ENCODE data around the gene KRT74.

KRT74 gene

GRCh38 chr12:52579468-52580465 lies 6.1 kb upstream of the KRT74 start:
- Histone ChIP-seq H3K36me3 (ENCODE audit: control insufficient read depth, insufficient read depth, low read length) (no peaks in the 10 kb centered on the region), H3K4me1 (ENCODE audit: control insufficient read depth, insufficient read depth, low read length, poor library complexity, severe bottlenecking) (no peaks in the 10 kb centered on the region), H3K27me3 (replicated peaks; ENCODE audit: control insufficient read depth, insufficient read depth, low read length, poor library complexity, severe bottlenecking) (no peaks in the 10 kb centered on the region), H3K4me3 (ENCODE audit: insufficient read depth, low read depth, low read length, poor library complexity, severe bottlenecking) (no peak overlapping the region), H3K9me3 (ENCODE audit: control insufficient read depth, low read length) (no peaks in the 10 kb centered on the region), H3K27ac (ENCODE audit: insufficient read depth, low read length, poor library complexity, severe bottlenecking) (no peak overlapping the region)
- DNase-seq: no peak

DNA sequence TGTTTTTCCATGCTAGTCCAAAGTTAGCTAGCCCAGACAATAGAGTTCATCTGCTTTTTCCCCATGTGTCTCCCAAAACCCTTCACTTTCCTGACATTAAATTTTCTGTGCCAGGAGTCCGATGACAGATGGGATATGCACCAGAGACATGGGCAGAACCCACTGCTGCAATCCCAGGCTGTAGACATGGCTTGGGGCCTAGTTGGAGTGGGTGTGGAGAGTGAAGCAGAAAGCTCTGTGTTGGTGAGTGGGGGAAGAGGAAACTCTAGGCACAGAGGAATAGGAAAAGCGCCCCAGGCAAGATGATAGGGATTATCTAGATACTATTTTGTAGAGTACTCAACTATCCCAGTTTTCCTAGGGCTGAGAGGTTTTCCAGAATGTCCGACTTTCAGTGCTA lies 4.8 kb upstream of the KRT74 start:
- no peaks in the 10 kb centered on the region for H3K4me1 ChIP-seq (ENCODE audit: control insufficient read depth, insufficient read depth, low read length, poor library complexity, severe bottlenecking)
- H3K27ac ChIP-seq (ENCODE audit: insufficient read depth, low read length, poor library complexity, severe bottlenecking): no peak overlapping the region
- no peaks in the 10 kb centered on the region for H3K36me3 ChIP-seq (ENCODE audit: control insufficient read depth, insufficient read depth, low read length)
- no peak overlapping the region for H3K4me3 ChIP-seq (ENCODE audit: insufficient read depth, low read depth, low read length, poor library complexity, severe bottlenecking)
- no peaks in the 10 kb centered on the region for H3K27me3 ChIP-seq (replicated peaks; ENCODE audit: control insufficient read depth, insufficient read depth, low read length, poor library complexity, severe bottlenecking)
- no peak for DNase-seq
- H3K9me3 ChIP-seq (ENCODE audit: control insufficient read depth, low read length): no peaks in the 10 kb centered on the region

DNA sequence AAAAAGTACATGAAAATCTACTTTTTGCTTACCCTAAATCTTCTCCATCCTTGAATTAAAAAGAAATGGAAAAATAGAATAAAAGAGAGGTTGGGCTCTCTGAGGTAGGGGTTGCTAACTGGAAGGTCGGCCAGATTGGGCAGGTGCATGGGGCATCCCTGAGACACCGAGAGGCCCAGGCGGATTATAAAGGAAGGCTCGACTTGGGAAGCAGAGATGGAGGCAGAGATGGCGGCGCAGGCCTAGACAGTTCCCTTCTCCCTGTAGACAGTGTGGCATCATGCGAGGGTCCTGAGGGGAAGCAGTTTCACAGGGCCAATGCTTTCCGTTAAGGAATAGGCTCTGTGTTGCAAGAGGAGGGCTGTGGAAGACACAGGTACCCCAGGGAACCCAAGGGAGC lies 3.7 kb upstream of the KRT74 start:
- no peaks in the 10 kb centered on the region for H3K4me1 ChIP-seq (ENCODE audit: control insufficient read depth, insufficient read depth, low read length, poor library complexity, severe bottlenecking)
- no peaks in the 10 kb centered on the region for H3K9me3 ChIP-seq (ENCODE audit: control insufficient read depth, low read length)
- no peak for DNase-seq
- H3K27ac ChIP-seq (ENCODE audit: insufficient read depth, low read length, poor library complexity, severe bottlenecking): no peak overlapping the region
- H3K36me3 ChIP-seq (ENCODE audit: control insufficient read depth, insufficient read depth, low read length): no peaks in the 10 kb centered on the region
- H3K4me3 ChIP-seq (ENCODE audit: insufficient read depth, low read depth, low read length, poor library complexity, severe bottlenecking): no peak overlapping the region
- no peaks in the 10 kb centered on the region for H3K27me3 ChIP-seq (replicated peaks; ENCODE audit: control insufficient read depth, insufficient read depth, low read length, poor library complexity, severe bottlenecking)

DNA sequence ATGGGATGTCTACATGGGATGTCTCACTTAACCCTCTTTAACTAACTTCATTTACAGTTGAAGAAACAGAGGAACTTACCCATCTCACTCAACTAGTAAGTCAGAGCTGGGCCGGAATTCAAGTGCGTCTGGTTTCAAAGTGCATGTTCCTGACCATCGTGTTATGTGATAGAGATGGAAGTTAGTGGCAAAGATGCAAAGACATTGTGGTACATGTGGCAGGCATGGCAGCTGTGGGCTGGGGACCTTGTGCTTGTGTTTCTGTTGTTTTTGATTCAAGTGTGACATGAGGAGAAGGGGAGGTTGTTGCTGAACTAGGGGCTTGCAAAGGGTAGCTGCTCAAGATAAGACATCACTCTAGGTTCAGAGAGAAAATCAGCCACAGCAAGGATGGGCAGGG lies 2.3 kb upstream of the KRT74 start:
- no peak for DNase-seq
- no peaks in the 10 kb centered on the region for H3K4me1 ChIP-seq (ENCODE audit: control insufficient read depth, insufficient read depth, low read length, poor library complexity, severe bottlenecking)
- H3K4me3 ChIP-seq (ENCODE audit: insufficient read depth, low read depth, low read length, poor library complexity, severe bottlenecking): no peak overlapping the region
- H3K27me3 ChIP-seq (replicated peaks; ENCODE audit: control insufficient read depth, insufficient read depth, low read length, poor library complexity, severe bottlenecking): no peaks in the 10 kb centered on the region
- H3K27ac ChIP-seq (ENCODE audit: insufficient read depth, low read length, poor library complexity, severe bottlenecking): no peak overlapping the region
- H3K9me3 ChIP-seq (ENCODE audit: control insufficient read depth, low read length): no peaks in the 10 kb centered on the region
- no peaks in the 10 kb centered on the region for H3K36me3 ChIP-seq (ENCODE audit: control insufficient read depth, insufficient read depth, low read length)

GRCh38 chr12:52575256-52575655 lies 1.6 kb upstream of the KRT74 start:
- Histone ChIP-seq H3K9me3 (ENCODE audit: control insufficient read depth, low read length) (no peaks in the 10 kb centered on the region), H3K4me3 (ENCODE audit: insufficient read depth, low read depth, low read length, poor library complexity, severe bottlenecking) (no peak overlapping the region), H3K36me3 (ENCODE audit: control insufficient read depth, insufficient read depth, low read length) (no peaks in the 10 kb centered on the region), H3K4me1 (ENCODE audit: control insufficient read depth, insufficient read depth, low read length, poor library complexity, severe bottlenecking) (no peaks in the 10 kb centered on the region), H3K27me3 (replicated peaks; ENCODE audit: control insufficient read depth, insufficient read depth, low read length, poor library complexity, severe bottlenecking) (no peaks in the 10 kb centered on the region), H3K27ac (ENCODE audit: insufficient read depth, low read length, poor library complexity, severe bottlenecking) (no peak overlapping the region)
- DNase-seq: no peak

- Histone ChIP-seq H3K4me3 (ENCODE audit: insufficient read depth, low read depth, low read length, poor library complexity, severe bottlenecking) (no peak overlapping the region), H3K9me3 (ENCODE audit: control insufficient read depth, low read length) (no peaks in the 10 kb centered on the region), H3K36me3 (ENCODE audit: control insufficient read depth, insufficient read depth, low read length) (no peaks in the 10 kb centered on the region), H3K4me1 (ENCODE audit: control insufficient read depth, insufficient read depth, low read length, poor library complexity, severe bottlenecking) (no peaks in the 10 kb centered on the region), H3K27me3 (replicated peaks; ENCODE audit: control insufficient read depth, insufficient read depth, low read length, poor library complexity, severe bottlenecking) (no peaks in the 10 kb centered on the region), H3K27ac (ENCODE audit: insufficient read depth, low read length, poor library complexity, severe bottlenecking) (no peak overlapping the region)
- DNase-seq: no peak
Measured at GRCh38 chr12:52573306-52573705, 337 bp downstream of the KRT74 start.

DNA sequence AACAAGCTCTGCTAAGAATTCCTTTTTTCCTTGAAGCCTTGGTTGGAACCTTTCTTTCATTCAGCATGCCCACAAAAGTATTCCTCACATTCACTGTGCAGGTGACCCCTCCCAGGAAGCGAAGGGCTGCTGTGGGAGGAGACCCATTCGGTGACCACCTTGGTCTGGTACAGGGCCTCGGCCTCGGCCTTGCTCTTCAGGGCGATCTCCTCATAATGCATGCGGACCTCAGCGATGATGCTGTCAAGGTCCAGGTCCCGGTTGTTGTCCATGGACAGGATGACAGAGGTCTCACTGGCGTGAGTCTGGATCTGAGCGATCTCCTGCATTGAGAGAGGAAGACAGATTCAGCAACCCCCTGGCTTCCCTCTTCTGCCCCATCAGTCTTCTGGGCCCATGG lies 3.1 kb downstream of the KRT74 start:
- Histone ChIP-seq H3K9me3 (ENCODE audit: control insufficient read depth, low read length) (no peaks in the 10 kb centered on the region), H3K36me3 (ENCODE audit: control insufficient read depth, insufficient read depth, low read length) (no peaks in the 10 kb centered on the region), H3K27ac (ENCODE audit: insufficient read depth, low read length, poor library complexity, severe bottlenecking) (no peak overlapping the region), H3K4me1 (ENCODE audit: control insufficient read depth, insufficient read depth, low read length, poor library complexity, severe bottlenecking) (no peaks in the 10 kb centered on the region), H3K27me3 (replicated peaks; ENCODE audit: control insufficient read depth, insufficient read depth, low read length, poor library complexity, severe bottlenecking) (no peaks in the 10 kb centered on the region), H3K4me3 (ENCODE audit: insufficient read depth, low read depth, low read length, poor library complexity, severe bottlenecking) (no peak overlapping the region)
- DNase-seq: no peak

GRCh38 chr12:52568111-52568510 lies 5.5 kb downstream of the KRT74 start:
- Histone ChIP-seq H3K27me3 (replicated peaks; ENCODE audit: control insufficient read depth, insufficient read depth, low read length, poor library complexity, severe bottlenecking) (no peaks in the 10 kb centered on the region), H3K9me3 (ENCODE audit: control insufficient read depth, low read length) (no peaks in the 10 kb centered on the region), H3K4me1 (ENCODE audit: control insufficient read depth, insufficient read depth, low read length, poor library complexity, severe bottlenecking) (no peaks in the 10 kb centered on the region), H3K4me3 (ENCODE audit: insufficient read depth, low read depth, low read length, poor library complexity, severe bottlenecking) (no peak overlapping the region), H3K27ac (ENCODE audit: insufficient read depth, low read length, poor library complexity, severe bottlenecking) (no peak overlapping the region), H3K36me3 (ENCODE audit: control insufficient read depth, insufficient read depth, low read length) (no peaks in the 10 kb centered on the region)
- no peak for DNase-seq

DNA sequence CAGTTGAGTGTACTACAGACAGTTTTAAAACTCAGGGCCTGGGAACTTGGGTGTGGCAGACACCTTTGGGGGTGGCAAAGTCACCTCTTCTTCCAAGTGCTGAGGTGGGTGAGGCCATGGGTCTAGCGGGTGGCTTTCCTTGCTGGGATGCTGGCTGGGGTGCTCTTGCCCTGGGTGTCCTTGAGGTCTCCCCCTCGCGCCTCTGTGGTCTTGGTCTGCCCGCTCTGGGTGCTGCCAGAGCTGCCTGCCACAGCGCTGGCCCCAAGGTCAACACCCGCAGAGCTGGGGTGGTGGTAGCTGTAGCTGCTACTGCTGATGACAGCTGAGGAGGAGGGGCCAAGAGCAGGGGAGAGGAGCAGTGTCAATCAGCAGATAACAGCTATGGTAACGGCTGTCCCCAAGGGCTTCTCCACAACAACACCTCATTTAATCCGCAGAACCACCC lies 6.8 kb downstream of the KRT74 start:
- Histone ChIP-seq H3K27me3 (replicated peaks; ENCODE audit: control insufficient read depth, insufficient read depth, low read length, poor library complexity, severe bottlenecking) (no peaks in the 10 kb centered on the region), H3K4me3 (ENCODE audit: insufficient read depth, low read depth, low read length, poor library complexity, severe bottlenecking) (no peak overlapping the region), H3K9me3 (ENCODE audit: control insufficient read depth, low read length) (no peaks in the 10 kb centered on the region), H3K27ac (ENCODE audit: insufficient read depth, low read length, poor library complexity, severe bottlenecking) (no peak overlapping the region), H3K4me1 (ENCODE audit: control insufficient read depth, insufficient read depth, low read length, poor library complexity, severe bottlenecking) (no peaks in the 10 kb centered on the region), H3K36me3 (ENCODE audit: control insufficient read depth, insufficient read depth, low read length) (no peaks in the 10 kb centered on the region)
- no peak for DNase-seq

DNA sequence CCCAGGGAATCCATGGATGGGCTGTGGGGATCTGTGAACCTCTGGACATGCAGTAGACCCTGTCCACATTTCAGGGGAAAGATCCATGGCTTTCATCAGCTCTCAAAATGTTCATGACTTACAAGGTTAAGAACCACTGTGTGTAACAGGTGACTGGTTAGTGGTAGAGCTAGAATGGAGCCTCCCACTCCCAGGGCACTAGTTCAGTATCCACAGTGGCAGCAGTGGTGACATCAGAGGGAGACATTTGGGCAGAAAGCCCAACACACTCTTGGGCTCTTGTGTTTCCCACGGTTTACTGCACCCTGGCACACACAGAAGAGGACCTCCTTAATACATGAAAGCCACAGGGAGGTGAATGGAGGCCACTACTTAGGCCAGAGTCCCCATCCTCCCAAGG lies 9.1 kb downstream of the KRT74 start:
- no peak overlapping the region for H3K27ac ChIP-seq (ENCODE audit: insufficient read depth, low read length, poor library complexity, severe bottlenecking)
- no peaks in the 10 kb centered on the region for H3K4me1 ChIP-seq (ENCODE audit: control insufficient read depth, insufficient read depth, low read length, poor library complexity, severe bottlenecking)
- DNase-seq: no peak
- no peak overlapping the region for H3K4me3 ChIP-seq (ENCODE audit: insufficient read depth, low read depth, low read length, poor library complexity, severe bottlenecking)
- no peaks in the 10 kb centered on the region for H3K9me3 ChIP-seq (ENCODE audit: control insufficient read depth, low read length)
- H3K27me3 ChIP-seq (replicated peaks; ENCODE audit: control insufficient read depth, insufficient read depth, low read length, poor library complexity, severe bottlenecking): no peaks in the 10 kb centered on the region
- no peaks in the 10 kb centered on the region for H3K36me3 ChIP-seq (ENCODE audit: control insufficient read depth, insufficient read depth, low read length)

Data from effector memory CD4-positive, alpha-beta T cell (primary cell).